Neural cell (in vitro differentiated cells): ENCODE data around the gene EHD1. TPM values are rescaled to one million over a fixed set of nuclear protein-coding genes. Genes with fewer than 3 reads are reported as not detected.

Experiments
- H2AFZ ChIP-seq: fragments of 200-600, 300-800 bp; sonication (generic), shearing (Covaris generic); 2 replicates; pipeline ENCODE4 v1.6.0; 2014; ENCODE audit warnings: low read depth, mild to moderate bottlenecking, antibody characterized with exemption, low read length, moderate library complexity
- H3F3A ChIP-seq: fragments of 200-600 bp; shearing (Covaris generic); 2 replicates; pipeline ENCODE4 v1.6.1; 2016; ENCODE audit warnings: mild to moderate bottlenecking, moderate library complexity, mixed read lengths, antibody characterized with exemption, low read length; ENCODE audit not compliant: insufficient read depth, poor library complexity, severe bottlenecking
- H3K27ac ChIP-seq: fragments of 200-600, 300-800 bp; sonication (generic), shearing (Covaris generic); 2 replicates; pipeline ENCODE4 v1.5.1; 2014; ENCODE audit warnings: mild to moderate bottlenecking, low read length, moderate library complexity
- H3K27me3 ChIP-seq: fragments of 300-800, 200-600 bp; sonication (generic), shearing (Covaris generic); 2 replicates; pipeline ENCODE4 v1.6.0; 2014; ENCODE audit warnings: mild to moderate bottlenecking, low read depth, low read length, moderate library complexity; ENCODE audit not compliant: insufficient read depth
- H3K36me3 ChIP-seq: fragments of 300-800, 200-600 bp; sonication (generic), shearing (Covaris generic); 2 replicates; pipeline ENCODE4 v1.5.1; 2014; ENCODE audit warnings: mild to moderate bottlenecking, antibody characterized with exemption, low read length, moderate library complexity; ENCODE audit not compliant: insufficient read depth
- H3K4me2 ChIP-seq: fragments of 300-800, 200-600 bp; sonication (generic), shearing (Covaris generic); 2 replicates; pipeline ENCODE4 v1.6.0; 2014; ENCODE audit warnings: mild to moderate bottlenecking, low read length
- H3K4me3 ChIP-seq: fragments of 300-800, 200-600 bp; sonication (generic), shearing (Covaris generic); 2 replicates; pipeline ENCODE4 v1.5.1; 2014; ENCODE audit warnings: mild to moderate bottlenecking, low read length, moderate library complexity
- H3K79me2 ChIP-seq: fragments of 200-600 bp; shearing (Covaris generic); replicated peaks from 2 replicates; pipeline ENCODE4 v1.6.0; 2014; ENCODE audit warnings: mild to moderate bottlenecking, low read length, moderate library complexity; ENCODE audit not compliant: insufficient read depth
- H3K9ac ChIP-seq: fragments of 300-800, 200-600 bp; sonication (generic), shearing (Covaris generic); 2 replicates; pipeline ENCODE4 v1.6.1; 2016; ENCODE audit warnings: mild to moderate bottlenecking, low read length, mixed read lengths
- H3K9me2 ChIP-seq: fragments of 200-600 bp; shearing (Covaris generic); 2 replicates; pipeline ENCODE4 v1.6.1; 2016; ENCODE audit warnings: mild to moderate bottlenecking, low read length, mixed read lengths; ENCODE audit not compliant: insufficient read depth
- H3K9me3 ChIP-seq: fragments of 200-600, 300-800 bp; sonication (generic), shearing (Covaris generic); 2 replicates; pipeline ENCODE4 v1.6.1; 2016; ENCODE audit warnings: mild to moderate bottlenecking, mixed run types, low read length, moderate library complexity, mixed read lengths
- H4K20me1 ChIP-seq: fragments of 200-600 bp; shearing (Covaris generic); 2 replicates; pipeline ENCODE4 v1.6.1; 2016; ENCODE audit warnings: mild to moderate bottlenecking, mixed run types; ENCODE audit not compliant: insufficient read depth
- EP300 ChIP-seq: fragments of 450-650 bp; conservative IDR thresholded peaks from 2 replicates; pipeline ENCODE4 v1.6.1; 2014; ENCODE audit warnings: antibody characterized with exemption, mild to moderate bottlenecking, moderate library complexity; ENCODE audit not compliant: poor library complexity, severe bottlenecking
- EZH2 ChIP-seq: fragments of 200-600, 300-800 bp; shearing (Covaris generic), sonication (generic); IDR thresholded peaks from 2 replicates; pipeline ENCODE4 v1.6.1; 2014; ENCODE audit warnings: antibody characterized with exemption, low read length, borderline replicate concordance, mild to moderate bottlenecking; ENCODE audit not compliant: insufficient read depth, poor library complexity, severe bottlenecking
- MXI1 ChIP-seq: fragments of 450-650 bp; conservative IDR thresholded peaks from 2 replicates; pipeline ENCODE4 v1.6.1; 2014; ENCODE audit warnings: antibody characterized with exemption, mild to moderate bottlenecking; ENCODE audit not compliant: poor library complexity, severe bottlenecking
- POLR2AphosphoS5 ChIP-seq: IDR thresholded peaks from 2 replicates; pipeline ENCODE4 v1.6.1; 2012
- RAD21 ChIP-seq: fragments of 450-650 bp; conservative IDR thresholded peaks from 2 replicates; pipeline ENCODE4 v1.6.1; 2014; ENCODE audit warnings: antibody characterized with exemption, mild to moderate bottlenecking, moderate library complexity
- SMC3 ChIP-seq: fragments of 450-650 bp; conservative IDR thresholded peaks from 2 replicates; pipeline ENCODE4 v1.6.1; 2014; ENCODE audit warnings: antibody characterized with exemption, mild to moderate bottlenecking, moderate library complexity; ENCODE audit not compliant: poor library complexity
- TAF1 ChIP-seq: IDR thresholded peaks from 2 replicates; pipeline ENCODE4 v1.6.1; 2012; ENCODE audit warnings: low read depth
- polyA plus RNA-seq: library from polyadenylated mRNA; depleted of rRNA; stranded (reverse); fragments of >200 nt; gene quantifications from 2 replicates; pipeline ENCODE4 v1.2.3, GENCODE V29; 2014
- TF ChIP-seq, protein P1 (sequence below): IDR thresholded peaks from 2 replicates; pipeline ENCODE4 v1.6.1; 2012; ENCODE audit warnings: borderline replicate concordance

EHD1 gene
- polyA plus RNA-seq, 1 donor from 2014 or later, result 26.4 TPM

DNA sequence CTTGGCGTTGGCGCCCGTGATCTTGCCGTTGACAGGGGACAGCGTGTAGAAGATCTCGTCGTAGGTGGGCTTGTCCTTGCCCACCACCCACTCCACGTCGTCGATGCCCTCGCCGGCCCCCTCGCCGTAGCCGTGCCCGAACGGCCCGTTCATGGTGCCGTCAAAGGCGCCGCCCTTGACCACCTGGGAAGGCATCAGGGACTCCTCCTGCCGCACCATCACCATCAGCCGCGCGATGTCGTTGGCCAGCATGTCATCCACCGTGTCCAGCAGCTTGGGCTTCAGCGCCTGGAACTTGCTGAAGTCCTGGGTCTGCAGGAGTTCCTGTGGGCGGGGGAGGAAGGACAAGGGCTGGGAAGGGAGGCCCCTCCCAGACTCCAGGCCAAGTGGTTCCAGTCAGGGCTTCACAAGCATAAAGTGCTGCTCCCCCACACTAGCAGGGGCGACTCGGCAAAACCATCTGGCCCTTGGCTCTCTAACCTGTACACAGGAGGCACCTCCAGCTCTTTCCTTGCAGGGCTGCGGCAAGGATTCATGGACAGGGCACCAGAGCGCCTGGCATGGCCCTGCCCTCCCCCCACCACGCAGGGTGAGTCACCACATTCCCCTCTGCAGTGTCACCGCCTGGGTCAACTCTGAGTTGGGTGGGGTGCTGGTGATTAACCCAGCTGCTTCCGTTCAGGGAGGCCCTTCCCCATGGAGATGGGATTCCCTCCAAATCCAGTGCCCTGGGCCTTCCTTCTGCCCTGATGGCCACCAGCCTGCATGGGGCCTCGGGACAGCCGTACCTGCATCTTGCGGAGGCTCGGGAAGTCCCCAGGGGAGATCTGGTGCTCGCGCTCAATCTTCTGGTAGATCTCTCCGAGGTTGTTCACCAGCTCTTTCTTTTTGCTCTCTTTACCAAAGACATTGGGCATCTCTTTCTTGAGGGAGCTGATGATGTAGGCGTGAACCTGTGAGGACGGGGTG, 23.6 kb downstream of the EHD1 start:
- TF ChIP-seq, protein P1, sequence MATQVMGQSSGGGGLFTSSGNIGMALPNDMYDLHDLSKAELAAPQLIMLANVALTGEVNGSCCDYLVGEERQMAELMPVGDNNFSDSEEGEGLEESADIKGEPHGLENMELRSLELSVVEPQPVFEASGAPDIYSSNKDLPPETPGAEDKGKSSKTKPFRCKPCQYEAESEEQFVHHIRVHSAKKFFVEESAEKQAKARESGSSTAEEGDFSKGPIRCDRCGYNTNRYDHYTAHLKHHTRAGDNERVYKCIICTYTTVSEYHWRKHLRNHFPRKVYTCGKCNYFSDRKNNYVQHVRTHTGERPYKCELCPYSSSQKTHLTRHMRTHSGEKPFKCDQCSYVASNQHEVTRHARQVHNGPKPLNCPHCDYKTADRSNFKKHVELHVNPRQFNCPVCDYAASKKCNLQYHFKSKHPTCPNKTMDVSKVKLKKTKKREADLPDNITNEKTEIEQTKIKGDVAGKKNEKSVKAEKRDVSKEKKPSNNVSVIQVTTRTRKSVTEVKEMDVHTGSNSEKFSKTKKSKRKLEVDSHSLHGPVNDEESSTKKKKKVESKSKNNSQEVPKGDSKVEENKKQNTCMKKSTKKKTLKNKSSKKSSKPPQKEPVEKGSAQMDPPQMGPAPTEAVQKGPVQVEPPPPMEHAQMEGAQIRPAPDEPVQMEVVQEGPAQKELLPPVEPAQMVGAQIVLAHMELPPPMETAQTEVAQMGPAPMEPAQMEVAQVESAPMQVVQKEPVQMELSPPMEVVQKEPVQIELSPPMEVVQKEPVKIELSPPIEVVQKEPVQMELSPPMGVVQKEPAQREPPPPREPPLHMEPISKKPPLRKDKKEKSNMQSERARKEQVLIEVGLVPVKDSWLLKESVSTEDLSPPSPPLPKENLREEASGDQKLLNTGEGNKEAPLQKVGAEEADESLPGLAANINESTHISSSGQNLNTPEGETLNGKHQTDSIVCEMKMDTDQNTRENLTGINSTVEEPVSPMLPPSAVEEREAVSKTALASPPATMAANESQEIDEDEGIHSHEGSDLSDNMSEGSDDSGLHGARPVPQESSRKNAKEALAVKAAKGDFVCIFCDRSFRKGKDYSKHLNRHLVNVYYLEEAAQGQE, result no peak
- TF ChIP-seq MXI1 (no peak), POLR2AphosphoS5 (no peak), SMC3 (no peak), RAD21 (no peak), TAF1 (no peak), EZH2 (no peak)
- Histone ChIP-seq H3K4me2 (no peak overlapping the region), H2AFZ (no peak overlapping the region), H3K27ac (no peak overlapping the region), H3K4me3 (no peak overlapping the region), H3K36me3 (no peaks in the 10 kb centered on the region), H3K27me3 (no peaks in the 10 kb centered on the region), H3F3A (no peaks in the 10 kb centered on the region), H3K9me3 (no peaks in the 10 kb centered on the region), H4K20me1 (no peaks in the 10 kb centered on the region), H3K79me2 (no peaks in the 10 kb centered on the region), H3K9me2 (no peaks in the 10 kb centered on the region), H3K9ac (no peak overlapping the region)

DNA sequence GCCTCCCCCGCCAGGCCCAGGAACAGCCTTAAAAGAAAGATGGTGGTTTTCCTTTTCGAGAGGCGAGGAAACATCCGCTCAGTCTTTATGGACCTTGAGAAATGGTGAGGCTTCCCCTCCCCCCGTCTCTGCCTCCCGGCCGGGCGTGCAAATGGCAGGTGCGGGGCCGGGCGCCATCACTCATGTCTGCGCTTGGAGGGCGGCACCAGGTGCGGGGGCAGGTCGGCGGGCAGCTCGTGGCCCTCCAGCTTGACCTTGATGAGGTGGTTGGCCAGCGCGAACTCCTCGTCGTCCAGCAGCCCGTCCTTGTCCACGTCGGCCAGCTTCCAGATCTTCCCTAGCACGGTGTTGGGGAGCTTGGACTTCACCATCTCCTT, 24.3 kb downstream of the EHD1 start:
- Histone ChIP-seq H3K4me2 (no peak overlapping the region), H3K79me2 (no peaks in the 10 kb centered on the region), H3K9ac (no peak overlapping the region), H3K36me3 (no peaks in the 10 kb centered on the region), H2AFZ (no peak overlapping the region), H3K9me3 (no peaks in the 10 kb centered on the region), H3K9me2 (no peaks in the 10 kb centered on the region), H3K27me3 (no peaks in the 10 kb centered on the region), H3K4me3 (no peak overlapping the region), H4K20me1 (no peaks in the 10 kb centered on the region), H3K27ac (no peak overlapping the region), H3F3A (no peaks in the 10 kb centered on the region)
- TF ChIP-seq SMC3 (no peak), EP300 (no peak), TAF1 (no peak), RAD21 (no peak)
- TF ChIP-seq, protein P1, result no peak
